ENCODE data around the gene PLEKHA6.
"Not testable (repeated sequence)": the region's sequence is repeated elsewhere in the genome, so short reads cannot be mapped to it uniquely, and the experiment has no call there.

PLEKHA6 gene

DNA sequence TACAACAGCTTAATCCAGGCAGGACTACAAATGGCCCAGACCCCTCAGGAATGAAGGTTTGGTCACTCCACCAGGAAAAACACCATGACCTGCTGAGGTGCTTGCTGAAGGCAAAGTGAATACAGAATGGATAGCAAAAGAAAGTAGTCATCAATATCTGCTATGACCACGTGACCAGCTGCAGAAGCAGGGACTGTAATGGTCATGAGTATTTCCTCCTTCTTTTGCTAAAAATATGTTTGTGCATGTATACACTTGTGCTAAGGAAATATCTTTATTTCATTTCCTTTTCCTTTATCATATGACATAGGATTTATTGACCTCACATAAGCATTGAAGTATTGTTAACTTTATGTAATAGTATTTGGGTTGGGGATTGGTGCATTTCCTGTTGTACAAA lies 119.5 kb downstream of the PLEKHA6 start:
- TF ChIP-seq Cebpa-rat (IDR thresholded peaks at IDR 0.05): no peak
- H3K4me3 ChIP-seq: no peak overlapping the region

DNA sequence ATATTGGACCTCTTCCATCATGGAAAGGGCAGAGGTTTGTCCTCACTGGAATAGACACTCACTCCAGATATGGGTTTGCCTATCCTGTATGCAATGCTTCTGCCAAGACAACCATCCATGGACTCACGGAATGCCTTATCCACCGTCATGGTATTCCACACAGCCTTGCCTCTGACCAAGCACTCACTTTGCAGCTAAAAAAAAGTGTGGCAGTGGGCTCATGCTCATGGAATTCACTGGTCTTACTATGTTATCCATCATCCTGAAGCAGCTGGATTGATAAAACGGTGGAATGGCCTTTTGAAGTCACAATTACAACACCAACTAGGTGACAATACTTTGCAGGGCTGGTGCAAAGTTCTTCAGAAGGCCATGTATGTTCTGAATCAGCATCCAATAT lies 120.3 kb downstream of the PLEKHA6 start:
- not testable (repeated sequence) for H3K36me3 ChIP-seq, H3K4me1 ChIP-seq, H3K9ac ChIP-seq, H3K27ac ChIP-seq, H3K27me3 ChIP-seq, H3K4me3 ChIP-seq, H3K4me2 ChIP-seq, H4K20me1 ChIP-seq
- H3K9me3 ChIP-seq: peaks cover 13% of the 10 kb centered on the region; the same call in 1 of the 2 replicates

More for the DNA sequence above, 119.5 kb downstream of the PLEKHA6 start:
- no peaks in the 10 kb centered on the region for H4K20me1 ChIP-seq
- no peak overlapping the region for H3K9ac ChIP-seq
- no peaks in the 10 kb centered on the region for H3K4me1 ChIP-seq
- peaks cover 13% of the 10 kb centered on the region; the same call in 1 of the 2 replicates for H3K9me3 ChIP-seq
- no peak overlapping the region for H3K4me2 ChIP-seq
- H3K27me3 ChIP-seq: no peaks in the 10 kb centered on the region
- no peak overlapping the region for H3K27ac ChIP-seq
- no peaks in the 10 kb centered on the region for H3K36me3 ChIP-seq

DNA sequence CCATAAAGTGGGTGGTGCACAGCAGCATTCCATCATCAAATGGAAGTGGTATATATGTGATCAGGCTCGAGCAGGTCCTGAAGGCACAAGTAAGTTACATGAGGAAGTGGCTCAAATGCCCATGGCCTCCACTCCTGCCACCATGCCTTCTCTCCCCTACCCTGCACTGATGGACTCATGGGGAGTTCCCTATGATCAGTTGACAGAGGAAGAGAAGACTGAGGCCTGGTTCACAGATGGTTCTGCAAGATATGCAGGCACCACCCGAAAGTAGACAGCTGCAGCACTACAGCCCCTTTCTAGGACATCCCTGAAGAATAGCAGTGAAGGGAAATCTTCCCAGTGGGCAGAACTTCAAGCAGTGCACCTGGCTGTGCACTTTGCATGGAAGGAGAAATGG lies 121.2 kb downstream of the PLEKHA6 start:
- not testable (repeated sequence) for H3K4me1 ChIP-seq, H3K4me3 ChIP-seq, H3K27ac ChIP-seq, H3K36me3 ChIP-seq, H4K20me1 ChIP-seq, H3K27me3 ChIP-seq, H3K4me2 ChIP-seq, H3K9ac ChIP-seq
- peaks cover 13% of the 10 kb centered on the region; the same call in 1 of the 2 replicates for H3K9me3 ChIP-seq

DNA sequence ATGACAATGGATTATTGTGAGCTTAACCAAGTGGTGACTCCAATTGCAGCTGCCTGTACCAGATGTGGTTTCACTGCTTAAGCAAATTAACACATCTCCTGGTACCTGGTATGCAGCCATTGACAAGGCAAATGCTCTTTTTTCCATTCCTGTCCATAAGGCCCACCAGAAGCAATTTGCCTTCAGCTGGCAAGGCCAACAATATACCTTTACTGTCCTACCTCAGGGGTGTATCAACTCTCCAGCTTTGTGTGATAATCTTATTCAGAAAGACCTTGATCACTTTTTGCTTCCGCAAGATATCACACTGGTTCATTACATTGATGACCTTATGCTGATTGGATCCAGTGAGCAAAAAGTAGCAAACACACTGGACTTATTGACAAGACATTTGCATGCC lies 122.2 kb downstream of the PLEKHA6 start:
- not testable (repeated sequence) for H3K27me3 ChIP-seq, H3K27ac ChIP-seq, H3K4me1 ChIP-seq, H3K36me3 ChIP-seq, H3K4me2 ChIP-seq, H3K4me3 ChIP-seq, H4K20me1 ChIP-seq, H3K9ac ChIP-seq
- H3K9me3 ChIP-seq: peaks cover 13% of the 10 kb centered on the region; the same call in 1 of the 2 replicates

DNA sequence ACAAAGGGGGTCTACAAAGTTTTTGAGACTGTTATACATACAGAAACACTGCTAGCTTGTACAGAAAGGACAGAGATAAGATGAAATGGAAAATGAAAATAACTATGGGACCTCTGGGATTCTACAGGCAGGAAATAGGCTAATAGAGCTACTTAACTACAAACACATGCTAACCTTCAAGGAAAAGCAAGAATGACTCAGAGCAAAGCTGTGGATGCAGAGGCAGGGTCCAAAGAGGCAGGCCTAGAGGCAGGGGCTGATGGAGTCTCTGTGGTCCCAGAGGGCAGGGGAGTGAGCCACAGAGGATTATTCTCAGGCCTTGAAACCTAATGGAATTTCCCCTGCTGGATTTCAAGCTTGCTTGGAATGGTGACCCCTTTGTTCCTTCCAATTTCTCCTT lies 127.2 kb downstream of the PLEKHA6 start:
- Histone ChIP-seq H3K27ac (no peak overlapping the region), H3K4me2 (no peak overlapping the region), H3K36me3 (no peaks in the 10 kb centered on the region), H3K9me3 (peaks cover 13% of the 10 kb centered on the region; the same call in 1 of the 2 replicates), H3K9ac (no peak overlapping the region), H3K27me3 (no peaks in the 10 kb centered on the region), H3K4me3 (no peak overlapping the region), H3K4me1 (peaks cover 17% of the 10 kb centered on the region), H4K20me1 (no peaks in the 10 kb centered on the region)
- no peak for TF ChIP-seq Cebpa-rat (IDR thresholded peaks at IDR 0.05)

DNA sequence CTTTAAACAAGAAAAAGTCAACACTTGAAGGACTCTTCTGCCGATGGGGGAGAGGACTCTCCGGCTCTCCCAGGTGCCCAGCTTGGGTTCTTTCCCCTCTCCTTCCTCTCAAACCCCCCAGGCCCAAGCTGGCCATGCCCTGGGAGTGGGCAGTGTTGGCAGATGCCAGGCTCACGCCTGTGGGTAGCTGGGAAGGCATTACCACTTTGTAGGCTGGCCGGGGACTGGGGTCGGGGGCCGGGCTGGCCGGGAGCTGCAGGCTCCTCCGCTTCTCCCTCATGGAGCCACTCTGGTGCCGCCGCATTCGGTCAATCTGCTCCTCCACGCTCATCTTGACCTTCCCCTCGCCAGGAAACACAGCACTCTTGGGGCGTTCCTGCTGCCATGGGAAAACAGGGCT lies 129.5 kb downstream of the PLEKHA6 start:
- Histone ChIP-seq H3K27ac (no peak overlapping the region), H3K9ac (no peak overlapping the region), H3K4me2 (no peak overlapping the region), H3K4me3 (no peak overlapping the region), H3K36me3 (no peaks in the 10 kb centered on the region), H3K27me3 (no peaks in the 10 kb centered on the region), H4K20me1 (no peaks in the 10 kb centered on the region), H3K9me3 (no peaks in the 10 kb centered on the region), H3K4me1 (peaks cover 17% of the 10 kb centered on the region)
- no peak for TF ChIP-seq Cebpa-rat (IDR thresholded peaks at IDR 0.05)

DNA sequence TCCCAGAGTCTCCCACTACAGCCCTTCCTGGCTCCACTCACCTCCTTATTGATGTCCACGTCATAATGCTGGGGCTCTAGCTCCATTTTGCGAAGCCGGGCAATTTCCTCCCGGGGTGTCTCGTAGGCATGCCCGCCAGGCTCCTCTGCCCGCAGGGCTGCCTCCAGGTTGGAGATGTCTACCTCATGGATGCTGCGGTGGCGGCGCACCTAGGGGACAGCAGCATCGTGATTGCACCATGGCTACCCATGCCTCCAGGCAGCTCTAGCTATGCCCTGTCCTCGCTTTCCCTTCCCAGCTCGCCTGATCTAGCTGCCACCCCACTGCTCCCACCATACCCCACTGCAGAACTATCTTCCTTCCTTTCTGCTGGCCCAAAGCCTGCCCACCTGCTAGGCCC lies 130.8 kb downstream of the PLEKHA6 start:
- no peak for TF ChIP-seq Cebpa-rat (IDR thresholded peaks at IDR 0.05)
- peaks cover 17% of the 10 kb centered on the region for H3K4me1 ChIP-seq
- no peaks in the 10 kb centered on the region for H3K27me3 ChIP-seq
- H4K20me1 ChIP-seq: no peaks in the 10 kb centered on the region
- no peak overlapping the region for H3K27ac ChIP-seq
- no peak overlapping the region for H3K4me2 ChIP-seq
- no peaks in the 10 kb centered on the region for H3K36me3 ChIP-seq
- H3K9ac ChIP-seq: no peak overlapping the region
- no peak overlapping the region for H3K4me3 ChIP-seq
- no peaks in the 10 kb centered on the region for H3K9me3 ChIP-seq

DNA sequence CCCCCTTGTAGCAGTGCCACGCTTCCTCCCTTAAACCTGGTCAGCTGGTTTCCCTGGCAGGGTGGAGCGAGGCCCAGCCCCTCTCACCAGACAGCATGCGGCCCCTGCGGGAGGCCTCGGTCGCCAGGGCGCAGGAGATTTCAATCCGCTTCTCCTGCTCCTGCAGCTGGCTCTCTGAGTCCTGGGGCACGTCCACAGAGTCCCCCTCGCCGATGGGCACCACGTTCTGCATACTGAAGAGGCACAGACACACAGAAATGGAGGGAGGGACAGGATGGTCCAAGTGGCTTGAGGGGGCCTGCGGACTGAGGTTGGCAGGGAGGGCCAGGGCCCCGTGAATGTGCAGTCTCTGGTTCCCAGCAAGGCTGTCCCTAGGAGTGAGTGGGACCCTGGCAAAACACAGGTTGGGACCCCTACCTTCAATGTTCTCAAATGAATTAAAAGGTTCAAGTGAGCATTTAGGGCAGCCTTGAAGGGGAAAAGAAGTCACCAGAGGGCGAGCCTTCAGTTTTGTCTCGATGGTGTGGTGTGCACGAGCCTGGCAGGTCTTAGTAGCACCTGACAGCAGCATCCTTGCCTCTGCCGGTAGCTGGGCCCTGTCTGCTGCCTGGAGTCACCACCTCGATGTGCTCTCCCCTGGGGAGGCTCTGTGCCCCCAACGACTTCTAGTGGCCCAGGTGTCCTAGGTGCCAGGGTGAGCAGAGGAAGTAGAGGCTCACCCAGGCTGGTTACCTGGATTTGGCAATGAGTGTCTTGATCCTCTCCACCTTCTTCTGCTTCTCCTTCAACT lies 131.5 kb downstream of the PLEKHA6 start:
- no peaks in the 10 kb centered on the region for H3K27me3 ChIP-seq
- H3K36me3 ChIP-seq: no peaks in the 10 kb centered on the region
- H4K20me1 ChIP-seq: no peaks in the 10 kb centered on the region
- H3K27ac ChIP-seq: no peak overlapping the region
- TF ChIP-seq Cebpa-rat (IDR thresholded peaks at IDR 0.05): no peak
- peaks cover 17% of the 10 kb centered on the region for H3K4me1 ChIP-seq
- no peak overlapping the region for H3K4me2 ChIP-seq
- no peaks in the 10 kb centered on the region for H3K9me3 ChIP-seq
- H3K4me3 ChIP-seq: no peak overlapping the region
- H3K9ac ChIP-seq: no peak overlapping the region

DNA sequence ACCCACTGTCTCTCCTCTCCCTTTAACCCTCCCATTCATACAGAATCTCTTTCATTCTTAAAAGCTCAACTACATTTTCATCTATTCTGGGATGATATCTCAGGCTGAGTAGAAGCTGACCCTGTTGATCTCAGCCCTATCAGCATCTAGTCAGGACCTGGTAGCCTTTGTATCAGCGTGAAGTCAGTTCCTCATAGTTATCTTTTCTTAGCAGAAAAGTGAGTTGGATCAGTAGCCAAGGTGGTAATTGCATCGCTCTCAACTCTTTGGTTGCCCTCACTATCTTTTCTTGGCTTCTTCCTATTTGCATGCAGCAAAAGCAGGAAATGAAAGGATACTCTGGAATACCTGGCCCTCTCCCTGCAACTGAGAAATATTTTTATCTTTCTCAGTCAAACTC lies 132.4 kb downstream of the PLEKHA6 start:
- Histone ChIP-seq H3K4me3 (no peak overlapping the region), H3K27me3 (no peaks in the 10 kb centered on the region), H3K36me3 (no peaks in the 10 kb centered on the region), H3K9me3 (no peaks in the 10 kb centered on the region), H3K27ac (no peak overlapping the region), H3K9ac (no peak overlapping the region), H4K20me1 (no peaks in the 10 kb centered on the region), H3K4me1 (peaks cover 12% of the 10 kb centered on the region), H3K4me2 (no peak overlapping the region)
- no peak for TF ChIP-seq Cebpa-rat (IDR thresholded peaks at IDR 0.05)

DNA sequence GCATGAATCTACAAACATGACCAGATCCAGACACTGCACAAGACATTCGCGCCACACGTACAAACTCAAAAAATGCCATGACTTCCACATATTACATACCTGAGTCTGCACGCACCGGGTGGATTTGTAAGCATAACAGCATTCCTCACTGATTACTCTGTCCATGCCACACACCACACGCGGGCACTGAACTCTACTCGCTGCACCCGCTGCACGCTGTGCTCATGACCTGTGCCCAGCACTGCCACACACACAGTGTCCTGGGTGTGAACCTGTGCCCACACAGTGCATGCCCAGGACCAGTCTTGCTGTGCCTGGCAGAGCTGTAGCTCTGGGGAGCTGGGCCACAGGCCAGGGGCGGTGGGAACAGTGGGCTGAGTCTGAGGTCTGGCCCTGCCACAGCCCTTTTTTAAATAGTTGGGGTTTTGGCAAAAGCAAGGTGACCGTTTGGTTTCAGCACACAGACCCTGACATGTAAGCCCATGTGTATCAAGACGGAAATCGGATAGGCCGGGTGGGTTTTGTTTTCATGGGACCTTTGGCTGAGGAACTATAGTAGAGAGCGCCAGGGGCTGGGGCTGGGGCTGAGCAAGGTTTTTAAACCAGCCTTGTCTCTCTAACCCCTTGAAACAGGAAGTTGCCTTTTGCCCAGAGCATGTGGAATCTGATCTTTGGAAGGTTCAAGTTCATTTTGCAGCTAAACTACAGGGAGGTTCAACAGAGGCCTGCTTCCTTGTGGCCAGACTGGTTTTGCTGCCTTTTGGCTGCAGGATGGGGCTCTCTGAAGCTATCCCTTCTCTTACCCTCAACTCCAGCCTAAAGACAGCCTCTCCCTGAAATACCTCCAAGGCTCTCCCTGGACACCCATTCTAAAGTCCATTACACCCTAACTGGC lies 133.6 kb downstream of the PLEKHA6 start:
- no peak overlapping the region for H3K4me2 ChIP-seq
- peaks cover 6% of the 10 kb centered on the region for H3K4me1 ChIP-seq
- H3K27ac ChIP-seq: no peak overlapping the region

More for the DNA sequence above, 133.6 kb downstream of the PLEKHA6 start:
- no peak overlapping the region for H3K9ac ChIP-seq
- H3K9me3 ChIP-seq: no peaks in the 10 kb centered on the region
- TF ChIP-seq Cebpa-rat (IDR thresholded peaks at IDR 0.05): no peak
- no peak overlapping the region for H3K4me3 ChIP-seq
- H4K20me1 ChIP-seq: no peaks in the 10 kb centered on the region
- H3K36me3 ChIP-seq: no peaks in the 10 kb centered on the region
- no peaks in the 10 kb centered on the region for H3K27me3 ChIP-seq

All from BLaER1 (cell line).